ENCODE data around the gene C4BPB. TPM values are rescaled to one million over a fixed set of nuclear protein-coding genes. Genes with fewer than 3 reads are reported as not detected.

The C4BPB gene
- total and polyA plus RNA-seq, 2 of the 13 experiments (the other 11 are each of a cell fraction or from before 2014, with no cell fraction given): 155 to 266 TPM

DNA sequence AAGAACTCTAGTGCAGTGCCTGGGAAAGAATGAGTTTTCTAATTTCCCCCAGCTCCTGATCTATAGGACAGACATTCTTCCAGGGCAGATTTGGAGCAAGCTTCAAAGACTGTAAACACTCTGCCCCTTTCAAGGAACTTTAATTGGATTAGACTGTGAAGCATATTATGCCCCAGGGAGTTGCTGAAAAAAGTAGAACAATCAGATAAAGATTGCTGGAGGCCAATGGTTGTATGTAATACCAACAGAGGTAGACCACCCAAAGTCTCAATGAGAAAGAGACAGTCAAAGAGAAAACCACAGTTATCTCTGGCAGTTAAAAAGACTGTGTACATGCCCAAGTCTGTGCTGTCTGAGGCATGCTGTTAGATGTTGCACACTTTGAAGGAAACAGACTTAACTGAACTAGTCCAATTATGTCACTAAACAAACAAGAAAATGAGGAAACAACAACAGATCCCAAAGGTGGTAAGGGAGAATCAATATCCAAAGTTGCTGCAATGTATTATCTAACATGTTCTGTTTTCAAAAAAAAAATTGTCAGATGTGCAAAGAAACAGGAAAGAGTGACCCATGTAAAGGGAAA lies 39.8 kb downstream of the C4BPB start (continued):
- TF ChIP-seq RBM39 (IDR thresholded peaks at IDR 0.05; ENCODE audit: low read depth, low read length, poor library complexity, severe bottlenecking): no peak
- TF ChIP-seq, protein P1, sequence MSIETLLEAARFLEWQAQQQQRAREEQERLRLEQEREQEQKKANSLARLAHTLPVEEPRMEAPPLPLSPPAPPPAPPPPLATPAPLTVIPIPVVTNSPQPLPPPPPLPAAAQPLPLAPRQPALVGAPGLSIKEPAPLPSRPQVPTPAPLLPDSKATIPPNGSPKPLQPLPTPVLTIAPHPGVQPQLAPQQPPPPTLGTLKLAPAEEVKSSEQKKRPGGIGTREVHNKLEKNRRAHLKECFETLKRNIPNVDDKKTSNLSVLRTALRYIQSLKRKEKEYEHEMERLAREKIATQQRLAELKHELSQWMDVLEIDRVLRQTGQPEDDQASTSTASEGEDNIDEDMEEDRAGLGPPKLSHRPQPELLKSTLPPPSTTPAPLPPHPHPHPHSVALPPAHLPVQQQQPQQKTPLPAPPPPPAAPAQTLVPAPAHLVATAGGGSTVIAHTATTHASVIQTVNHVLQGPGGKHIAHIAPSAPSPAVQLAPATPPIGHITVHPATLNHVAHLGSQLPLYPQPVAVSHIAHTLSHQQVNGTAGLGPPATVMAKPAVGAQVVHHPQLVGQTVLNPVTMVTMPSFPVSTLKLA (IDR thresholded peaks at IDR 0.05): no peak
- no peak for TF ChIP-seq TOE1 (CRISPR knock-in tag; IDR thresholded peaks at IDR 0.05)
- TF ChIP-seq, protein P2, sequence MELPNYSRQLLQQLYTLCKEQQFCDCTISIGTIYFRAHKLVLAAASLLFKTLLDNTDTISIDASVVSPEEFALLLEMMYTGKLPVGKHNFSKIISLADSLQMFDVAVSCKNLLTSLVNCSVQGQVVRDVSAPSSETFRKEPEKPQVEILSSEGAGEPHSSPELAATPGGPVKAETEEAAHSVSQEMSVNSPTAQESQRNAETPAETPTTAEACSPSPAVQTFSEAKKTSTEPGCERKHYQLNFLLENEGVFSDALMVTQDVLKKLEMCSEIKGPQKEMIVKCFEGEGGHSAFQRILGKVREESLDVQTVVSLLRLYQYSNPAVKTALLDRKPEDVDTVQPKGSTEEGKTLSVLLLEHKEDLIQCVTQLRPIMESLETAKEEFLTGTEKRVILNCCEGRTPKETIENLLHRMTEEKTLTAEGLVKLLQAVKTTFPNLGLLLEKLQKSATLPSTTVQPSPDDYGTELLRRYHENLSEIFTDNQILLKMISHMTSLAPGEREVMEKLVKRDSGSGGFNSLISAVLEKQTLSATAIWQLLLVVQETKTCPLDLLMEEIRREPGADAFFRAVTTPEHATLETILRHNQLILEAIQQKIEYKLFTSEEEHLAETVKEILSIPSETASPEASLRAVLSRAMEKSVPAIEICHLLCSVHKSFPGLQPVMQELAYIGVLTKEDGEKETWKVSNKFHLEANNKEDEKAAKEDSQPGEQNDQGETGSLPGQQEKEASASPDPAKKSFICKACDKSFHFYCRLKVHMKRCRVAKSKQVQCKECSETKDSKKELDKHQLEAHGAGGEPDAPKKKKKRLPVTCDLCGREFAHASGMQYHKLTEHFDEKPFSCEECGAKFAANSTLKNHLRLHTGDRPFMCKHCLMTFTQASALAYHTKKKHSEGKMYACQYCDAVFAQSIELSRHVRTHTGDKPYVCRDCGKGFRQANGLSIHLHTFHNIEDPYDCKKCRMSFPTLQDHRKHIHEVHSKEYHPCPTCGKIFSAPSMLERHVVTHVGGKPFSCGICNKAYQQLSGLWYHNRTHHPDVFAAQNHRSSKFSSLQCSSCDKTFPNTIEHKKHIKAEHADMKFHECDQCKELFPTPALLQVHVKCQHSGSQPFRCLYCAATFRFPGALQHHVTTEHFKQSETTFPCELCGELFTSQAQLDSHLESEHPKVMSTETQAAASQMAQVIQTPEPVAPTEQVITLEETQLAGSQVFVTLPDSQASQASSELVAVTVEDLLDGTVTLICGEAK (IDR thresholded peaks at IDR 0.05): no peak
- TF ChIP-seq, protein P2 (CRISPR knock-in tag; IDR thresholded peaks at IDR 0.05): no peak
- TF ChIP-seq, protein P3, sequence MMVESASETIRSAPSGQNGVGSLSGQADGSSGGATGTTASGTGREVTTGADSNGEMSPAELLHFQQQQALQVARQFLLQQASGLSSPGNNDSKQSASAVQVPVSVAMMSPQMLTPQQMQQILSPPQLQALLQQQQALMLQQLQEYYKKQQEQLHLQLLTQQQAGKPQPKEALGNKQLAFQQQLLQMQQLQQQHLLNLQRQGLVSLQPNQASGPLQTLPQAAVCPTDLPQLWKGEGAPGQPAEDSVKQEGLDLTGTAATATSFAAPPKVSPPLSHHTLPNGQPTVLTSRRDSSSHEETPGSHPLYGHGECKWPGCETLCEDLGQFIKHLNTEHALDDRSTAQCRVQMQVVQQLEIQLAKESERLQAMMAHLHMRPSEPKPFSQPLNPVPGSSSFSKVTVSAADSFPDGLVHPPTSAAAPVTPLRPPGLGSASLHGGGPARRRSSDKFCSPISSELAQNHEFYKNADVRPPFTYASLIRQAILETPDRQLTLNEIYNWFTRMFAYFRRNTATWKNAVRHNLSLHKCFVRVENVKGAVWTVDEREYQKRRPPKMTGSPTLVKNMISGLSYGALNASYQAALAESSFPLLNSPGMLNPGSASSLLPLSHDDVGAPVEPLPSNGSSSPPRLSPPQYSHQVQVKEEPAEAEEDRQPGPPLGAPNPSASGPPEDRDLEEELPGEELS (CRISPR knock-in tag; IDR thresholded peaks at IDR 0.05): 0 out of 2 replicates have a peak, but pooled peaks have one; percentile 14
- TF ChIP-seq, protein P4, sequence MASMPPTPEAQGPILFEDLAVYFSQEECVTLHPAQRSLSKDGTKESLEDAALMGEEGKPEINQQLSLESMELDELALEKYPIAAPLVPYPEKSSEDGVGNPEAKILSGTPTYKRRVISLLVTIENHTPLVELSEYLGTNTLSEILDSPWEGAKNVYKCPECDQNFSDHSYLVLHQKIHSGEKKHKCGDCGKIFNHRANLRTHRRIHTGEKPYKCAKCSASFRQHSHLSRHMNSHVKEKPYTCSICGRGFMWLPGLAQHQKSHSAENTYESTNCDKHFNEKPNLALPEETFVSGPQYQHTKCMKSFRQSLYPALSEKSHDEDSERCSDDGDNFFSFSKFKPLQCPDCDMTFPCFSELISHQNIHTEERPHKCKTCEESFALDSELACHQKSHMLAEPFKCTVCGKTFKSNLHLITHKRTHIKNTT (CRISPR knock-in tag; IDR thresholded peaks at IDR 0.05): no peak
- 0 out of 2 replicates have a peak, but pooled peaks have one; percentile 24 for TF ChIP-seq SOX5 (CRISPR knock-in tag; IDR thresholded peaks at IDR 0.05; ENCODE audit: borderline replicate concordance)
- TF ChIP-seq ATF7 (IDR thresholded peaks at IDR 0.05): 0 out of 2 replicates have a peak, but pooled peaks have one; percentile 14
- TF ChIP-seq ATF7 (CRISPR knock-in tag; IDR thresholded peaks at IDR 0.05): no peak
